Ascending aorta (tissue), 2 donors: Measurements from ENCODE around the gene LPCAT2. TPM values are rescaled to one million over a fixed set of nuclear protein-coding genes. Genes with fewer than 3 reads are reported as not detected.

ENCODE experiments used
- DNase-seq, 2 donors: peaks; one replicate each; pipeline ENCODE4 v3.0.0-alpha.2; 2019; ENCODE audit warnings: low spot score in 2 of 2
- H3K27ac ChIP-seq, 2 donors: fragments of 200-600 bp; sonication (generic); one replicate each; pipeline ENCODE4 v1.5.1; 2016 to 2017; ENCODE audit warnings: mild to moderate bottlenecking in 1 of 2
- H3K27me3 ChIP-seq: fragments of 200-600 bp; sonication (generic); one replicate; pipeline ENCODE4 v1.5.1; 2017
- H3K36me3 ChIP-seq, 2 donors: fragments of 200-600 bp; sonication (generic); one replicate each; pipeline ENCODE4 v1.5.1; 2016
- H3K4me1 ChIP-seq, 2 donors: fragments of 200-600 bp; sonication (generic); one replicate each; pipeline ENCODE4 v1.5.1; 2016 to 2017; ENCODE audit warnings: mild to moderate bottlenecking in 1 of 2
- H3K4me3 ChIP-seq, 2 donors: fragments of 200-600 bp; sonication (generic); one replicate each; pipeline ENCODE4 v1.5.1; 2016 to 2017; ENCODE audit warnings: mild to moderate bottlenecking in 1 of 2
- H3K9me3 ChIP-seq, 2 donors: fragments of 200-600 bp; sonication (generic); one replicate each; pipeline ENCODE4 v1.5.1; 2016
- intact Hi-C: fragments of 100-400 bp; cut with DNase I; formaldehyde crosslinking; loops from one replicate; pipeline ENCODE4 v1.15.1; 2023
- total RNA-seq: library from RNA; depleted of rRNA; stranded (reverse); fragments of >200 nt; gene quantifications from one replicate; pipeline ENCODE4 v1.1.0, GENCODE V29; 2016
- TF ChIP-seq, protein P1 (sequence below), 3 experiments: fragments of 200-600 bp in 2 of 3; fragments of 450-650 bp in 1 of 3; sonication (generic) in 2 of 3; IDR thresholded peaks; one replicate each; pipeline ENCODE4 v1.5.1; 2016 to 2019; ENCODE audit warnings: antibody characterized with exemption in 3 of 3, mild to moderate bottlenecking in 1 of 3, moderate library complexity in 1 of 3

The LPCAT2 gene
- total RNA-seq, 1 donor from 2014 or later = 44.2 TPM

DNA sequence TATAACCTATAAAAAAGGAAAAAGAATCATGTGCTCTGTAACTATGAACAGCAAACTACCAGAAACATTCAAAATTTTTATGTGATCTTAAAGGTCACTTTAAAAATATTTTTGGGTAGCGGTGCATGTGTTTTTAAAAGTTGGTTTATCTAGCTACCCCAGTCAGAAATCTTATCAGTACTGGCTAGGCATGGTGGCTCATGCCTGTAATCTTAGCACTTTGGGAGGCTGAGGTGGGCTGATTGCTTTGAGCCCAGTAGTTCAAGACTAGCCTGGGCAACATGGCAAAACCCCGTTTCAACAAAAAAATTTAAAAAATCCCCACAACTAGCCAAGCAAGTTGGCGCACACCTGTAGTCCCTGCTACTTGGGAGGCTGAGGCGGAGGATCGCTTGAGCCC lies 61.3 kb downstream of the LPCAT2 start:
- Histone ChIP-seq H3K4me3 (no peak overlapping the region), H3K27me3 (no peaks in the 10 kb centered on the region), H3K9me3 (no peaks in the 10 kb centered on the region), H3K36me3 (no peaks in the 10 kb centered on the region), H3K27ac (no peak overlapping the region), H3K4me1 (peaks cover 0 to 5% of the 10 kb centered on the region in 2 donors)
- intact Hi-C loops = no loop called here
- DNase-seq = no peak
- TF ChIP-seq, protein P1, sequence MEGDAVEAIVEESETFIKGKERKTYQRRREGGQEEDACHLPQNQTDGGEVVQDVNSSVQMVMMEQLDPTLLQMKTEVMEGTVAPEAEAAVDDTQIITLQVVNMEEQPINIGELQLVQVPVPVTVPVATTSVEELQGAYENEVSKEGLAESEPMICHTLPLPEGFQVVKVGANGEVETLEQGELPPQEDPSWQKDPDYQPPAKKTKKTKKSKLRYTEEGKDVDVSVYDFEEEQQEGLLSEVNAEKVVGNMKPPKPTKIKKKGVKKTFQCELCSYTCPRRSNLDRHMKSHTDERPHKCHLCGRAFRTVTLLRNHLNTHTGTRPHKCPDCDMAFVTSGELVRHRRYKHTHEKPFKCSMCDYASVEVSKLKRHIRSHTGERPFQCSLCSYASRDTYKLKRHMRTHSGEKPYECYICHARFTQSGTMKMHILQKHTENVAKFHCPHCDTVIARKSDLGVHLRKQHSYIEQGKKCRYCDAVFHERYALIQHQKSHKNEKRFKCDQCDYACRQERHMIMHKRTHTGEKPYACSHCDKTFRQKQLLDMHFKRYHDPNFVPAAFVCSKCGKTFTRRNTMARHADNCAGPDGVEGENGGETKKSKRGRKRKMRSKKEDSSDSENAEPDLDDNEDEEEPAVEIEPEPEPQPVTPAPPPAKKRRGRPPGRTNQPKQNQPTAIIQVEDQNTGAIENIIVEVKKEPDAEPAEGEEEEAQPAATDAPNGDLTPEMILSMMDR (IDR thresholded peaks at IDR 0.05) = no peak

DNA sequence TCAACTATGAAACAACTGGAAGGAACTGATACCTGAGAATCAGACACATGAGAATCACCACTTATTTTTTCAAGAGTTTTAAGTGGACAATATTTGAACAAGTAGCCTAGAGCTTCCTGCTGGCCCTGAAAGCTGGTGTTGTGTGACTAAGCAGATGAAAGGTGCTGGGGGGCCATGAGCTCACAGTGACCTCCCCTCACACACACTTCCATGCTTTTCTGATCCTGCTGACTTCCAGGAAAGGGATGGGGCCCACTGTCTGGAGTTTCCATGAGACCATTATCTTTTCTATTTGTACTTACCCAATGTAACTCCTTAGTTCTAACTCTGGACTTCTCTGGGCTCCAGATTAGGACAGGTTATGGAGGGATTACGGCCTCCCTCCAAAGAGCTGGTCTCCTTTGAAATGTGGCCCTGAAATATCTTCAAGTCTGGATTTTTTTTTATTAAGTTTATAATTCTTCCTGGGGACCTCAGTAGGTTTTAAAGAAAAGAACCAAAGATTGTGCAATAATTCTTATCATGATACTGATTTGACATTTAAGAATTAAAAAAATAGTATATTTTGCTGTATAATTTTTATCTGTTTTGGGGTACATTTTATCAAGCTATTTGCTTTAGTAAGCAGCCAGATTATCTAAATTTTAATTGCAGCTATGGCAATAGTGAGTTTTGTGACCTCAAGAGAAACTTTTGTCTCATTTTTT lies 62.5 kb downstream of the LPCAT2 start:
- Histone ChIP-seq H3K4me3 (no peak overlapping the region), H3K4me1 (peaks cover 0 to 5% of the 10 kb centered on the region in 2 donors), H3K36me3 (no peaks in the 10 kb centered on the region), H3K27me3 (no peaks in the 10 kb centered on the region), H3K27ac (no peak overlapping the region), H3K9me3 (no peaks in the 10 kb centered on the region)
- intact Hi-C loops = no loop called here
- no peak for DNase-seq
- TF ChIP-seq, protein P1 (IDR thresholded peaks at IDR 0.05) = no peak

DNA sequence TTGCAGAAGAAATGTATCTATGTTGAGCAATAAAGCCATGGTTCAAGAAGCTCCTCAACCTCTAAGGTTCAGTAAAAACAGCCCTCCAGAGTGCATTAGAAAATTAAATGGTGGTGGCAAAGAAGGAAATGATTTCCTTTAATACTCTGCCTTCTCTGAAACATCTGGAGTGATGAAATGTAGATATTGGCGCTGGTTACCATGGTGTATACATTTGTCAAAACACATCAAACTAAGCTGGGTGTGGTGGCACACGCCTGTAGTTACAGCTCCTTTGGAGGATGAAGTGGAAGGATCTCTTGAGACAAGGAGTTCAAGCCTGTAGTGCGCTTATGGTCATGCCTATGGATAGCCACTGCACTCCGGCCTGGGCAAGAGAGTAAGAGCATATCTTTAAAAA lies 63.6 kb downstream of the LPCAT2 start:
- H3K27me3 ChIP-seq = no peaks in the 10 kb centered on the region
- no peak overlapping the region for H3K27ac ChIP-seq
- TF ChIP-seq, protein P1 (IDR thresholded peaks at IDR 0.05) = no peak
- H3K4me1 ChIP-seq = peaks cover 0 to 5% of the 10 kb centered on the region in 2 donors
- no peak overlapping the region for H3K4me3 ChIP-seq
- no peaks in the 10 kb centered on the region for H3K9me3 ChIP-seq
- no peak for DNase-seq
- intact Hi-C loops = no loop called here
- H3K36me3 ChIP-seq = no peaks in the 10 kb centered on the region

DNA sequence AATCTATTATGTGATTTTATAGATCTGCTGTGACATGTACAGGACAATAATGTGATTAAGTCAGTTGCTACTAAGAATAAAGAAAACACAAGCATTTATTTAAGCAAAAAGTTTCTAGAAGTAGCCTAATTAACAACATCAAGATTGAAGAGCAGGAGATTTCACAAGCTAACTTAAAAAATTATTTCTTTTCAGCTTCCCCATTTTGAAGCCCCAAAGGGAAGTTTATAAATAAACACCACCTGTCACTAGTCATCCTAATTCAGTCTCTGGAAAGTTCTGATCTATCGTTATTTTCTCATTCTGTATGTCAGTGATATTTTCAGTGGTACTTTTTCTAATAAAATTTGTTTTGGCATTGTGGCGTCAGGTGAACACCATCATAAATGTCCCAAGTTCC lies 65.9 kb downstream of the LPCAT2 start:
- no peaks in the 10 kb centered on the region for H3K27me3 ChIP-seq
- no peak for DNase-seq
- intact Hi-C loops = no loop called here
- H3K4me3 ChIP-seq = no peak overlapping the region
- H3K4me1 ChIP-seq = no peaks in the 10 kb centered on the region
- peaks cover 2 to 14% of the 10 kb centered on the region in 2 donors for H3K36me3 ChIP-seq
- H3K27ac ChIP-seq = no peak overlapping the region
- no peaks in the 10 kb centered on the region for H3K9me3 ChIP-seq
- TF ChIP-seq, protein P1 (IDR thresholded peaks at IDR 0.05) = no peak

DNA sequence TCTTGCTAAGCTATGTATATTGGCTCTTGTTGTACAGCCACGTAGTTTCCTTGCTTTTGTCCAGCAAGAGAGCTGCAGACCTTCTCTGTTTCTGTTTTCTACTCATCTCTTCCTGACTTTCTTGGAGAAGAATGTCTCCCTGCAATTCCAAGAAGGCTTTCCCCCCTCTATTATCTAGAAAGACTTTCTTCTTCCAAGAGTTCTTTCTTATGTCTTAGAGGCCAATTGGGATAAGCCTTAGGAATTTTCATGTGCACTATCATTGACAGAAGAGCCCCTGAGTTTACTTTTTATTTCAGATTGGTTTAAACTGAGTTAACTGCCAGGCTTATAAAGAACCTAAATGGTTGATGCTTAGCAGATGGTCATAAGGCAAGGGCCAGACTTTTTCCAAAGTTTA lies 66.6 kb downstream of the LPCAT2 start:
- intact Hi-C loops = no loop called here
- Histone ChIP-seq H3K4me3 (no peak overlapping the region), H3K27ac (no peak overlapping the region), H3K27me3 (no peaks in the 10 kb centered on the region), H3K4me1 (no peaks in the 10 kb centered on the region), H3K36me3 (peaks cover 4 to 17% of the 10 kb centered on the region in 2 donors), H3K9me3 (no peaks in the 10 kb centered on the region)
- TF ChIP-seq, protein P1 (IDR thresholded peaks at IDR 0.05) = no peak
- no peak for DNase-seq
